ENCODE results near the gene USP2. TPM values are rescaled to one million over a fixed set of nuclear protein-coding genes. Genes with fewer than 3 reads are reported as not detected.

The USP2 gene
- total and polyA plus RNA-seq, 8 donors = 4.4 to 15.4 (median 6.6) TPM

DNA sequence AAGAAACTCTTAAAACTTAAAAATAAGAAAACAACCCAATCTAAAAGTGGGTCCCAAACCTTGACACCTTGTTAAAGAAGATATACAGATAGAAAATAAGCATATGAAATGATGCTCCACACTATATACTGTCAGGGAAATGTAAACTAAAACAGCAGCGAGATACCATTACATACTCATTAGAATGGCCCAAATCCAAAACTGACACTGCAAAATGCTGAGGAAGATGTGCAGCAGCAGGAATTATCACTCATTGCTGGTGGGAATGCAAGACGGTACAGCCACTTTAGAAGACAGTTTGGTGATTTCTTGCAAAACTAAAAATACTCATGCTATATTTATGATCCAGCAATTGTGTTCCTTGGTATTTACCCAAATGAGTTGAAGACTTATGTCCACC lies 52.2 kb downstream of the USP2 start:
- Histone ChIP-seq H3K36me3 (no peaks in the 10 kb centered on the region), H3K27ac (no peak overlapping the region), H3K27me3 (no peaks in the 10 kb centered on the region), H3K4me3 (no peak overlapping the region), H3K9me3 (no peaks in the 10 kb centered on the region), H3K4me1 (no peaks in the 10 kb centered on the region)
- ATAC-seq (no peak), DNase-seq (no peak), FAIRE-seq (no peak)
- 53 to 65% methylated on average over 2 of the region's 2 CpGs for WGBS, 2 donors
- intact Hi-C loops (cut with DNase I) = loop anchor here in 1 of 3 donors (10.0 kb wide), 1 partner anchor 45 kb away; no protein-coding TSS in a partner anchor
- TF ChIP-seq, protein P1, sequence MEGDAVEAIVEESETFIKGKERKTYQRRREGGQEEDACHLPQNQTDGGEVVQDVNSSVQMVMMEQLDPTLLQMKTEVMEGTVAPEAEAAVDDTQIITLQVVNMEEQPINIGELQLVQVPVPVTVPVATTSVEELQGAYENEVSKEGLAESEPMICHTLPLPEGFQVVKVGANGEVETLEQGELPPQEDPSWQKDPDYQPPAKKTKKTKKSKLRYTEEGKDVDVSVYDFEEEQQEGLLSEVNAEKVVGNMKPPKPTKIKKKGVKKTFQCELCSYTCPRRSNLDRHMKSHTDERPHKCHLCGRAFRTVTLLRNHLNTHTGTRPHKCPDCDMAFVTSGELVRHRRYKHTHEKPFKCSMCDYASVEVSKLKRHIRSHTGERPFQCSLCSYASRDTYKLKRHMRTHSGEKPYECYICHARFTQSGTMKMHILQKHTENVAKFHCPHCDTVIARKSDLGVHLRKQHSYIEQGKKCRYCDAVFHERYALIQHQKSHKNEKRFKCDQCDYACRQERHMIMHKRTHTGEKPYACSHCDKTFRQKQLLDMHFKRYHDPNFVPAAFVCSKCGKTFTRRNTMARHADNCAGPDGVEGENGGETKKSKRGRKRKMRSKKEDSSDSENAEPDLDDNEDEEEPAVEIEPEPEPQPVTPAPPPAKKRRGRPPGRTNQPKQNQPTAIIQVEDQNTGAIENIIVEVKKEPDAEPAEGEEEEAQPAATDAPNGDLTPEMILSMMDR (IDR thresholded peaks at IDR 0.05) = no peak

DNA sequence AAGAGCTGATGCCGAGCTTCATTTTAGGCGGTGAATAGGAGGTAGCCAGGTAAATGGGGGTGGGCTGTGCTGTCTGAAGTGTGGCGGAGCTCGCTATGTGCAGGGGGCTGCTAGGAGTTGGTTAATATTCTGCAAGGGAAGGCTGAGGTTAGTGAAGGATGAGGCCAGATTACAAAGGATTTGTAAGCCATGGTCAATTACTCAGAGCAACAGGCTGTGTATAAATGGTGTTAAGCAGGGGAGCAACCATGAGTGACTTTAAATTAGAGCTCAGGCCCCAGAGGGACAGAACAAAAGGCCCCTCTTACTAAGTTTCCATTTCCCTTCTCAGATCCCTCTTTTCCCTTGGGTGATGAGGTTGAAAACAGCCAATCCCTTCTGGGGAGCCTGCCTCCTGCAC lies 57.3 kb downstream of the USP2 start:
- H3K36me3 ChIP-seq = no peaks in the 10 kb centered on the region
- FAIRE-seq (no peak), ATAC-seq (no peak), DNase-seq (no peak)
- no peak overlapping the region for H3K4me3 ChIP-seq
- 57 to 64% methylated on average over 4 of the region's 4 CpGs for WGBS, 2 donors
- no peak overlapping the region for H3K27ac ChIP-seq
- H3K9me3 ChIP-seq = no peaks in the 10 kb centered on the region
- TF ChIP-seq, protein P1 (IDR thresholded peaks at IDR 0.05) = no peak
- no peaks in the 10 kb centered on the region for H3K4me1 ChIP-seq
- H3K27me3 ChIP-seq = no peaks in the 10 kb centered on the region
- intact Hi-C loops (cut with DNase I) = loop anchor here in 1 of 3 donors (10.0 kb wide), 1 partner anchor 51 kb away; no protein-coding TSS in a partner anchor

DNA sequence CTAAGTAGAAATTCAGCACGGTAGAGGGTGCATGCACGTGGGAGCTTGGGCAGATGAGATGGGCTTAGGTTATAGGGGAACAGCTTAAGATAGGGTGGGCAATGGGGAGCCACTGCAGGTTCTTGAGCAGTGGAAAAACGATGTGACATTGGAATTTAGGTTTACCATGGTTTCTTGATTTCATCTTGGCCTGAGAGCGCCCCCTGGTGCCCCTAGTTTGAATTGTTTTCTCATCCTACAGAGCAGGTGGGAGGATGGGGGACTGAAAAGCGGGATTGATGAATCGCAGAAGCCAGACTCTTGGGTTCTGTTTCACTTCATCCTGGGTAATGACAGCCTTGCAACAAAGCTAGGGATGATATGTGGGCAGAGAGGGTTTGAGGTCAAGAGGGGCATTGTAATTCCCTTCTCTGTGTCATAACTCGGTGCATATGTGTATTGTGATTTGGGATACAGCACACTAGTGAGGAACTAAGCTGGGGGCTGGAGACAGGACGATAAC lies 57.9 kb downstream of the USP2 start:
- intact Hi-C loops (cut with DNase I) = loop anchor here in 1 of 3 donors (10.0 kb wide), 1 partner anchor 51 kb away; no protein-coding TSS in a partner anchor

GRCh38 chr11:119322921-119323531 lies 58.5 kb downstream of the USP2 start:
- H3K4me1 ChIP-seq = no peaks in the 10 kb centered on the region
- no peaks in the 10 kb centered on the region for H3K27me3 ChIP-seq
- FAIRE-seq (no peak), ATAC-seq (no peak), DNase-seq (no peak)
- WGBS, 2 donors = 73 to 75% methylated on average over 19 to 20 of the region's 20 CpGs
- TF ChIP-seq, protein P1 (IDR thresholded peaks at IDR 0.05) = no peak
- no peak overlapping the region for H3K27ac ChIP-seq
- intact Hi-C loops (cut with DNase I) = loop anchor here in 1 of 3 donors (10.0 kb wide), 1 partner anchor 52 kb away; no protein-coding TSS in a partner anchor
- H3K4me3 ChIP-seq = no peak overlapping the region
- no peaks in the 10 kb centered on the region for H3K36me3 ChIP-seq
- H3K9me3 ChIP-seq = no peaks in the 10 kb centered on the region

More for the DNA sequence above, 57.9 kb downstream of the USP2 start:
- Histone ChIP-seq H3K27ac (no peak overlapping the region), H3K4me1 (no peaks in the 10 kb centered on the region), H3K9me3 (no peaks in the 10 kb centered on the region), H3K27me3 (no peaks in the 10 kb centered on the region), H3K36me3 (no peaks in the 10 kb centered on the region), H3K4me3 (no peak overlapping the region)
- DNase-seq (peak in 5 of 6 donors; percentile 43 to 81 (median 66)), ATAC-seq (peak in 2 of 4 donors; percentile 23 to 25), FAIRE-seq (no peak)
- 12 to 15% methylated on average over 8 of the region's 8 CpGs for WGBS, 2 donors
- TF ChIP-seq, protein P1 (IDR thresholded peaks at IDR 0.05) = peak; percentile 61 to 77 (median 72)

DNA sequence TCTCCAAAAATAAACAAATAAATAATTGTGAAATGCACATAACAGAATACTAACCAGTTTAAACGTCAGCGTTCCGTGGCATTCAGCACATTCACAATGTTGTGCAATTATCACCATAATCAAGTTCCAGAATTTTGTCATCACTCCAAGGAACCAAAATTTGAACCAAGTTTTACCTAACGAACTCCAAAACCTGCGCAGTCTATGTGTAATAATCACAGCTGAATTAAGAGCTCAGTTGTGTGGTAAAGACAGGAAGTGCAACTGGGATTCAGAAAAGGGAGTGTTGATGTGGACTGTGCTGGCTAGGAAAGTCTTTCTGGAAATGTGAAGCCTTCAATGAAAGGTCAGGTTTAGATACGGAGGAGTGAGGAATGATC lies 59.1 kb downstream of the USP2 start:
- ATAC-seq = no peak
- no peak for DNase-seq
- FAIRE-seq = no peak
- Histone ChIP-seq H3K4me1 (peaks cover 0 to 4% (median 0%) of the 10 kb centered on the region in 3 donors), H3K9me3 (no peaks in the 10 kb centered on the region), H3K27ac (no peak overlapping the region), H3K36me3 (no peaks in the 10 kb centered on the region), H3K4me3 (no peak overlapping the region), H3K27me3 (no peaks in the 10 kb centered on the region)
- intact Hi-C loops (cut with DNase I) = loop anchor here in 1 of 3 donors (10.0 kb wide), 1 partner anchor 52 kb away; no protein-coding TSS in a partner anchor
- TF ChIP-seq, protein P1 (IDR thresholded peaks at IDR 0.05) = no peak
- WGBS, 2 donors = 53 to 63% methylated on average over 6 of the region's 6 CpGs
